ENCODE measurements around the gene TAF5.
"Not testable (repeated sequence)": the region's sequence is repeated elsewhere in the genome, so short reads cannot be mapped to it uniquely, and the experiment has no call there.

Gene TAF5

DNA sequence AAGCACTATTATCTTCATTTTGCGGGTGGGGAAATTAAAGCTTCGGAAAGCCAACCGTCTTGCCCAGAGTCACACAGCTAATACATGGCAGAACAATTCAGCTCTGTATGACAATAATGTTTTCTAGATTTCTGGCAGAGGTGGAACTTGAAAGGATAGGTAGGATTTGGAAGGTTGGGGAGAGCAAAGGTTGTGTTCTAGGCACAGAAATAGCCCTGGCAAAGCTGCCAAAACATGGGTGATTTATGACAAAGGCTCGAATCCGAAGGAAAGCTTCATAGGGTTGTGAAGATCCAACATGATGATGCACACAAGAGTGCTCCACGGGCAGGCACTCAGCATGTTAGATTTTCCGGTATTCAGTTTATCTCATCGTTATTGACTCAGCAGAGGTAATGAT lies 47.8 kb downstream of the TAF5 start:
- DNase-seq: no peak

DNA sequence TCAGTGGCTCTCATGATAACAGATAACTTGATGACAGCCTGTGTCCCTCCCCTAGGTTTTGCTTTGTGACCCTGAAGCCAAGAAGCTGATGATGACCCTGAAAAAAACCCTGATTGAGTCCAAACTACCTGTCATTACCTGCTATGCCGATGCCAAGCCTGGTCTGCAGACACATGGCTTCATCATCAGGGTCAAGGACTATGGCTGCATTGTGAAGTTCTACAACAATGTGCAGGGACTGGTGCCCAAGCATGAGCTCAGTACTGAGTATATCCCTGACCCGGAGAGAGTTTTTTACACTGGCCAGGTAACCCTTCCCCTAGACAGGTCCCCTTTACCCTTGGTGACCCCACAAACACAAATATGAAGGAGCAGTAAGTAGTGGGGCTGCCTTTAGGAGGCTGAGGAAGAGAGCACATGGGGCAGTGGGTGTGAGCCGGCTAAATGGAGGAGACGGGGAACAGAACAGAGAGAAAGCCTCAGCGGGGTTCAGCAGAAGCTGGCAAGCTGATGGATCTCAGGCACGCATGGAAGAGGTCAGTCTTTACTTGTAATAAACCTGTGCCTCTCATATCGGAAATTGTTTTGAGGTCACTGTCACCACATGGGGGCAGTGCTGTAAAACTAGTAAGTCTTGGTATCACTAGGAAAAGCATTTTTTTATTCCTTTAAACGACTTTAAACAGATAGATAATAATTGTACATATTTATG lies 48.8 kb downstream of the TAF5 start:
- no peak for DNase-seq

DNA sequence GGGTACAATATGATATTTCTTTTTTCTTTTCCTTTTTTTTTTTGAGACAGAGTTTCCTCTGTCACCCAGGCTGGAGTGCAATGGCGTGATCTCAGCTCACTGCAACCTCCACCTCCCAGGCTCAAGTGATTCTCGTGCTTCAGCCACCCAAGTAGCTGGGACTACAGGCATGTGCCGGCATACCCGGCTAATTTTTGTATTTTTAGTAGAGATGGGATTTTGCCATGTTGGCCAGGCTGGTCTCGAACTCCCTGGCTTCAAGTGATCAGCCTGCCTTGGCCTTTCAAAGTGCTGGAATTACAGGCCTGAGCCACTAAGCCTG lies 49.3 kb downstream of the TAF5 start:
- not testable (repeated sequence) for DNase-seq

DNA sequence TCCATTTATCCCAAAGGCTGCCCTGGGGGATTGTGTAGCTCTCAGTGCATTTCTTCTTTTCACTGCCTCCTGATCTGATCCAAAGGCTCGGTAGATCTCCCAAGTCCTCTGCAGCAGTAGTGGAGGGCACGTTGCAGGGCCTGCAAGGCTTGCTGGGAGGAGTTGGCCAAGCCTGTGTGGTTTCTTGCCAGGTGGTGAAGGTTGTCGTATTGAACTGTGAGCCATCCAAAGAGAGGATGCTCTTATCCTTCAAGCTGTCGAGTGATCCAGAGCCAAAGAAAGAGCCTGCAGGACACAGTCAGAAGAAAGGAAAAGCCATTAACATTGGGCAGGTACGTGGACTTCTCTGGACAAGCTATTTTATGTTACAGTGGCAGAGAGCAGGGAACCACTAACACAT lies 49.8 kb downstream of the TAF5 start:
- no peak for DNase-seq

DNA sequence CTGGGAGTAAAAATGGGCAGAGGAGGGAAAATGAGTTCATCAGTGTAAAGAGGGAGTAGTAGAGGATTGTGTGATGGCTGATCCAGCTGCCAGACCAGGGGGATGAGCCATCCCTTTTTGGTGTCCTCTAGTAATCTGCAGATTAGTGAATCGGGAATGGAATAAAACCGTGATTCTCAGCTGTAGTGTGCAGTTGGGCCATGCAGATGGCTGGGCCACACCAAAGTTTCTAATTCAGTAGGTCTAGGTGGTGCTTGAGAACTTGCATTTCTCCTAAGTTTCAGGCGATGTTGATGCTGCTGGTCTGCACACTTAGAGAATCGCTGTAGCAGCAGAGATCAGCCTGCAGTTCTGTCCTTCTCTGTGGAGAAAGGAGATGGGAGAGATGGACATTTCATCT lies 51.3 kb downstream of the TAF5 start:
- no peak for DNase-seq

DNA sequence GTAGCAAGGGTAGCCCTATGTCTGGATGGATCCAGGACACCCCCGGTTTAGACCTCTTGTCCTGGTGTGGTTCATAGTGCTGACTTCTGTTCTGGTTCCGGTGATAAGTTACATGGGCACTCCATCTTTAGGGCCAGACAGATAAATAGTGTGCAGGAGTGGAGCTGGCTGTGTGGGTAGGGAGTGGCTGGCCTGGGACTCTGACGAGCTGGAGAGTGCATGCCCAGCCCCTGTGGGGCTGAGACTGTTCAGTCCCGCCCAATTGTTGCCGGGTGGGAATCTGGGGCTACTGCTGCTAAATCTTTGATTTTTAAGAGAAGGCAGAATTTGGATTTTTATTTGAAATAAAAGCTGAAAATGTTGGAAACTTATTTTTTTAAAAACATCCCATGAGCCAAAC lies 56.0 kb downstream of the TAF5 start:
- no peak for DNase-seq

DNA sequence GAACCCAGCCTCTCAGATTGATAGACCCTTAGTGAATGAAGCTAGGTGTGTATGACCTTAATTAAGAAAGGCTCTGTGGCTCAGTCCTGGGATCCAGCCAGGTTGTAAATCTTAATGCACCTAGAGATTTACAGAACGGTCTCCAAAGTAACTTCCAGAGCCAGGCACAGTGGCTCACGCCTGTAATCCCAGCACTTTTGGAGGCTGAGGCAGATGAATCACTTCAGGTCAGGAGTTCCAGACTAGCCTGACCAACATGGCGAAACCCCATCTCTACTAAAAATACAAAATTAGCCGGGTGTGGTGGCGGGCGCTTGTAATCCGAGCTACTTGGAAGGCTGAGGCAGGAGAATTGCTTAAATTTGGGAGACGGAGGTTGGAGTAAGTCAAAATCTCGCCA lies 60.1 kb downstream of the TAF5 start:
- no peak for DNase-seq

DNA sequence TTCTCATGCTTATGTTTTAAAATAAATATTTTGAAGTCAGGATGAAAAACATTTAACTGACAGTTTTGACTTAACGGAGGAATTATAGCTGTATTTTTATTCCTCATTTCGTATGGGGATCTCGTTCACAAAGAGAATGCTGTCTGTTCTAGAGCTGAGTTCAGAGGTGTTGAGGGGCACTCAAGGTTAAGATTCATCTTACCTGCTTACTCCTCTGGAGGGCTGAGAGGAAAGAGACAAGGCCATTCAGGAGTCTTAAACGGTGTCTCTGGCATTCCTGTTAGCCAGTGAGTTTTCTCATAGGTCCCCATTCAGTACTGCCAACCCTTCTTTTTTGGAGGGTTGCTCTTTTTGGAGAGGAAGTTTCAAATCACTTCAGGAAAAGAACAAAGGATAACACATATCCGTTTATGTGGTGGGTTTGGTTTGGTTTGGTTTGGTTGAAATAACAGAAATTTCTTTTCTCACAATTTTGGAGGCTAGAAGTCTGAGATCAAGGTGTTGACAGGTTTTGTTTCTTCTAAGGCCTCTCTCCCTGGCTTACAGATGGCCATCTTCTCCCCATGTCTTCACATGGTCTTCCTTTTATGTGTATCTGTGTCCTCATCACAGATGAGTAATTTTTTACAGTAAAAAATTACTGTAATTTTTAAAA lies 61.3 kb downstream of the TAF5 start:
- no peak for DNase-seq

DNA sequence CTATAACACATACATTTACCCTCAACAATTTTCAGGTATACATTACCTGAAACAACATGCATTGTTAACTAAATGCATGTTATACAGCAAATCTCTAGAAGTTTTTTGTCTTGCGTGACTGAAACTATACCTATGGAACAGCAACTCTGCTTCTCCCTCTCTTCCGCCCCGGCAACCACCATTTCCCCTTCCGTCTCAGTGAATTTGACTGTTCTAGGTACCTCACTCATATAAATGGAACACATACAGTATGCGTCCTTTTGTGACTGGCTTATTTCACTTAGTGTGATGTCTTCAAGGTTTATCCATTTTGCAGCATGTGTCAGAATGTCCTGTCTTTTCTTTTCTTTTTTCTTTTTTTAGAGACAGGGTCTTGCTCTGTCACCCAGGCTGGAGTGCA lies 61.9 kb downstream of the TAF5 start:
- no peak for DNase-seq

DNA sequence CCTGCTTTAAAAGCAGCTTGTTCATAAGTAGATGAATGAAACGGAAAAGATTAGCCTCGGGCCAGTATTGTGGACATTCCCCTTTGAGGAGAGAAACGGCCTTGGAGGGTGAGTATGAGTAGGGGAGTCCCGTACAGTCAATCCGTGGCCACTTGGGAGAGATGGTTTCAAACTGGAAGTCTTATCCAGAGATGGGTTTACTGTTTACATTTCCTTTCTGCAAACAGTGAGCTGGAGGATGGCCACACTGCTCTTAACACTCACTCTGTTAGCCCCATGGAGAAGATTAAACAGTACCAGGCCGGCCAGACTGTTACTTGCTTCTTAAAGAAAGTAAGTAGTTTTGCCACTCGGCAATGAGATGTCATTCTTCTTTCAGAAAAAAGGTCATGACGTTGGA lies 64.1 kb downstream of the TAF5 start:
- DNase-seq: no peak

DNA sequence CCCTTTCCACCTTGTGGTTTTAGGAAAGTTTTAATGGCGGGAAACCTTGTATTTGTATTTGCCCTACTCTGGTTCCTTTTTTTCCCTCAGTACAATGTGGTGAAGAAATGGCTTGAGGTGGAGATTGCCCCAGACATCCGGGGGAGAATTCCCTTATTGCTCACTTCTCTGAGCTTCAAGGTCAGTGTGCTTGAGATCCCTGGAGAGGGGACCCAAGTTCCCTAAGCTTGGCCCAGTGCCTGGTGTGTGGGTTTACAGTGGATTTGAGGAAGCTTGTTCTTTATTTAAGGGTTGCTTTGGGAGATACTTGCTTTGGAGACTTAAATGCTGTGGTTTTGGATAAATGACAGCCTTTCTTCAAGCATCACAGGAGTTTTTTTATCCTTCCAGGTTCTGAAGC lies 66.1 kb downstream of the TAF5 start:
- no peak for DNase-seq
